ENCODE results near the gene IL22RA2. TPM values are rescaled to one million over a fixed set of nuclear protein-coding genes. Genes with fewer than 3 reads are reported as not detected.

The IL22RA2 gene
- polyA plus RNA-seq, 2 donors = 0.04 to 0.09 TPM

GRCh38 chr6:137160763-137161162 lies 12.7 kb downstream of the IL22RA2 start:
- 53 to 57% methylated on average over 3 of the region's 3 CpGs for WGBS, 2 donors

GRCh38 chr6:137159912-137160311 lies 13.5 kb downstream of the IL22RA2 start:
- H3K27me3 ChIP-seq (ENCODE audit: control insufficient read depth in 1 of 2, insufficient read depth in 2 of 2, low read length in 2 of 2) = no peaks in the 10 kb centered on the region
- H3K4me3 ChIP-seq (ENCODE audit: low read depth in 1 of 2, low read length in 2 of 2) = no peak overlapping the region
- H3K4me1 ChIP-seq (ENCODE audit: control insufficient read depth in 2 of 2, insufficient read depth in 2 of 2, low read length in 1 of 2) = peaks cover 6 to 13% of the 10 kb centered on the region in 2 donors
- H3K36me3 ChIP-seq (ENCODE audit: control insufficient read depth in 2 of 2, insufficient read depth in 2 of 2, low read length in 1 of 2) = no peaks in the 10 kb centered on the region
- H3K9me3 ChIP-seq (ENCODE audit: control insufficient read depth in 2 of 2, insufficient read depth in 1 of 2, low read depth in 1 of 2, low read length in 1 of 2) = no peaks in the 10 kb centered on the region
- no peak overlapping the region for H3K27ac ChIP-seq (ENCODE audit: low read depth in 2 of 2, low read length in 1 of 2)

More at GRCh38 chr6:137160763-137161162, 12.7 kb downstream of the IL22RA2 start:
- Histone ChIP-seq H3K4me1 (ENCODE audit: control insufficient read depth in 2 of 2, insufficient read depth in 2 of 2, low read length in 1 of 2) (peaks cover 6 to 17% of the 10 kb centered on the region in 2 donors), H3K27me3 (ENCODE audit: control insufficient read depth in 1 of 2, insufficient read depth in 2 of 2, low read length in 2 of 2) (no peaks in the 10 kb centered on the region), H3K36me3 (ENCODE audit: control insufficient read depth in 2 of 2, insufficient read depth in 2 of 2, low read length in 1 of 2) (no peaks in the 10 kb centered on the region), H3K27ac (ENCODE audit: low read depth in 2 of 2, low read length in 1 of 2) (no peak overlapping the region), H3K4me3 (ENCODE audit: low read depth in 1 of 2, low read length in 2 of 2) (no peak overlapping the region), H3K9me3 (ENCODE audit: control insufficient read depth in 2 of 2, insufficient read depth in 1 of 2, low read depth in 1 of 2, low read length in 1 of 2) (no peaks in the 10 kb centered on the region)

GRCh38 chr6:137157601-137158000 lies 15.8 kb downstream of the IL22RA2 start:
- WGBS, 2 donors = 29 to 41% methylated on average over 4 of the region's 4 CpGs
- Histone ChIP-seq H3K9me3 (ENCODE audit: control insufficient read depth in 2 of 2, insufficient read depth in 1 of 2, low read depth in 1 of 2, low read length in 1 of 2) (no peaks in the 10 kb centered on the region), H3K27ac (ENCODE audit: low read depth in 2 of 2, low read length in 1 of 2) (peak overlapping the region in 1 of 2 donors; percentile 8), H3K36me3 (ENCODE audit: control insufficient read depth in 2 of 2, insufficient read depth in 2 of 2, low read length in 1 of 2) (no peaks in the 10 kb centered on the region), H3K4me3 (ENCODE audit: low read depth in 1 of 2, low read length in 2 of 2) (no peak overlapping the region), H3K4me1 (ENCODE audit: control insufficient read depth in 2 of 2, insufficient read depth in 2 of 2, low read length in 1 of 2) (peaks cover 0 to 7% of the 10 kb centered on the region in 2 donors), H3K27me3 (ENCODE audit: control insufficient read depth in 1 of 2, insufficient read depth in 2 of 2, low read length in 2 of 2) (no peaks in the 10 kb centered on the region)

- no peaks in the 10 kb centered on the region for H3K27me3 ChIP-seq (ENCODE audit: control insufficient read depth in 1 of 2, insufficient read depth in 2 of 2, low read length in 2 of 2)
- no peak overlapping the region for H3K4me3 ChIP-seq (ENCODE audit: low read depth in 1 of 2, low read length in 2 of 2)
- H3K27ac ChIP-seq (ENCODE audit: low read depth in 2 of 2, low read length in 1 of 2) = no peak overlapping the region
- H3K4me1 ChIP-seq (ENCODE audit: control insufficient read depth in 2 of 2, insufficient read depth in 2 of 2, low read length in 1 of 2) = peaks cover 0 to 2% of the 10 kb centered on the region in 2 donors
- 75 to 85% methylated on average over 1 of the region's 1 CpG for WGBS, 2 donors
- H3K36me3 ChIP-seq (ENCODE audit: control insufficient read depth in 2 of 2, insufficient read depth in 2 of 2, low read length in 1 of 2) = no peaks in the 10 kb centered on the region
- no peaks in the 10 kb centered on the region for H3K9me3 ChIP-seq (ENCODE audit: control insufficient read depth in 2 of 2, insufficient read depth in 1 of 2, low read depth in 1 of 2, low read length in 1 of 2)
Measured at GRCh38 chr6:137156650-137157049, 16.8 kb downstream of the IL22RA2 start.

GRCh38 chr6:137155830-137156229 lies 17.6 kb downstream of the IL22RA2 start:
- Histone ChIP-seq H3K27ac (ENCODE audit: low read depth in 2 of 2, low read length in 1 of 2) (no peak overlapping the region), H3K9me3 (ENCODE audit: control insufficient read depth in 2 of 2, insufficient read depth in 1 of 2, low read depth in 1 of 2, low read length in 1 of 2) (no peaks in the 10 kb centered on the region)

GRCh38 chr6:137150072-137150471 lies 23.4 kb downstream of the IL22RA2 start:
- Histone ChIP-seq H3K27me3 (ENCODE audit: control insufficient read depth in 1 of 2, insufficient read depth in 2 of 2, low read length in 2 of 2) (no peaks in the 10 kb centered on the region), H3K27ac (ENCODE audit: low read depth in 2 of 2, low read length in 1 of 2) (no peak overlapping the region), H3K4me1 (ENCODE audit: control insufficient read depth in 2 of 2, insufficient read depth in 2 of 2, low read length in 1 of 2) (no peaks in the 10 kb centered on the region), H3K9me3 (ENCODE audit: control insufficient read depth in 2 of 2, insufficient read depth in 1 of 2, low read depth in 1 of 2, low read length in 1 of 2) (no peaks in the 10 kb centered on the region), H3K36me3 (ENCODE audit: control insufficient read depth in 2 of 2, insufficient read depth in 2 of 2, low read length in 1 of 2) (no peaks in the 10 kb centered on the region), H3K4me3 (ENCODE audit: low read depth in 1 of 2, low read length in 2 of 2) (no peak overlapping the region)
- 73 to 80% methylated on average over 3 of the region's 3 CpGs for WGBS, 2 donors

More at GRCh38 chr6:137155830-137156229, 17.6 kb downstream of the IL22RA2 start:
- no peaks in the 10 kb centered on the region for H3K36me3 ChIP-seq (ENCODE audit: control insufficient read depth in 2 of 2, insufficient read depth in 2 of 2, low read length in 1 of 2)
- peaks cover 0 to 2% of the 10 kb centered on the region in 2 donors for H3K4me1 ChIP-seq (ENCODE audit: control insufficient read depth in 2 of 2, insufficient read depth in 2 of 2, low read length in 1 of 2)
- 66 to 68% methylated on average over 2 of the region's 2 CpGs for WGBS, 2 donors
- H3K4me3 ChIP-seq (ENCODE audit: low read depth in 1 of 2, low read length in 2 of 2) = no peak overlapping the region
- no peaks in the 10 kb centered on the region for H3K27me3 ChIP-seq (ENCODE audit: control insufficient read depth in 1 of 2, insufficient read depth in 2 of 2, low read length in 2 of 2)

GRCh38 chr6:137149035-137149393 lies 24.4 kb downstream of the IL22RA2 start:
- WGBS, 2 donors = 90 to 95% methylated on average over 1 of the region's 1 CpG
- no peaks in the 10 kb centered on the region for H3K9me3 ChIP-seq (ENCODE audit: control insufficient read depth in 2 of 2, insufficient read depth in 1 of 2, low read depth in 1 of 2, low read length in 1 of 2)
- no peak overlapping the region for H3K27ac ChIP-seq (ENCODE audit: low read depth in 2 of 2, low read length in 1 of 2)
- H3K4me1 ChIP-seq (ENCODE audit: control insufficient read depth in 2 of 2, insufficient read depth in 2 of 2, low read length in 1 of 2) = no peaks in the 10 kb centered on the region
- H3K27me3 ChIP-seq (ENCODE audit: control insufficient read depth in 1 of 2, insufficient read depth in 2 of 2, low read length in 2 of 2) = no peaks in the 10 kb centered on the region
- no peaks in the 10 kb centered on the region for H3K36me3 ChIP-seq (ENCODE audit: control insufficient read depth in 2 of 2, insufficient read depth in 2 of 2, low read length in 1 of 2)
- no peak overlapping the region for H3K4me3 ChIP-seq (ENCODE audit: low read depth in 1 of 2, low read length in 2 of 2)

GRCh38 chr6:137148306-137149034 lies 25.0 kb downstream of the IL22RA2 start:
- Histone ChIP-seq H3K27ac (ENCODE audit: low read depth in 2 of 2, low read length in 1 of 2) (no peak overlapping the region), H3K9me3 (ENCODE audit: control insufficient read depth in 2 of 2, insufficient read depth in 1 of 2, low read depth in 1 of 2, low read length in 1 of 2) (no peaks in the 10 kb centered on the region), H3K4me3 (ENCODE audit: low read depth in 1 of 2, low read length in 2 of 2) (no peak overlapping the region), H3K36me3 (ENCODE audit: control insufficient read depth in 2 of 2, insufficient read depth in 2 of 2, low read length in 1 of 2) (no peaks in the 10 kb centered on the region), H3K27me3 (ENCODE audit: control insufficient read depth in 1 of 2, insufficient read depth in 2 of 2, low read length in 2 of 2) (no peaks in the 10 kb centered on the region), H3K4me1 (ENCODE audit: control insufficient read depth in 2 of 2, insufficient read depth in 2 of 2, low read length in 1 of 2) (no peaks in the 10 kb centered on the region)
- 69 to 71% methylated on average over 2 of the region's 2 CpGs for WGBS, 2 donors

GRCh38 chr6:137147195-137147594 lies 26.2 kb downstream of the IL22RA2 start:
- no peaks in the 10 kb centered on the region for H3K9me3 ChIP-seq (ENCODE audit: control insufficient read depth in 2 of 2, insufficient read depth in 1 of 2, low read depth in 1 of 2, low read length in 1 of 2)
- H3K4me1 ChIP-seq (ENCODE audit: control insufficient read depth in 2 of 2, insufficient read depth in 2 of 2, low read length in 1 of 2) = no peaks in the 10 kb centered on the region
- H3K27me3 ChIP-seq (ENCODE audit: control insufficient read depth in 1 of 2, insufficient read depth in 2 of 2, low read length in 2 of 2) = no peaks in the 10 kb centered on the region
- H3K36me3 ChIP-seq (ENCODE audit: control insufficient read depth in 2 of 2, insufficient read depth in 2 of 2, low read length in 1 of 2) = no peaks in the 10 kb centered on the region
- H3K4me3 ChIP-seq (ENCODE audit: low read depth in 1 of 2, low read length in 2 of 2) = no peak overlapping the region
- H3K27ac ChIP-seq (ENCODE audit: low read depth in 2 of 2, low read length in 1 of 2) = no peak overlapping the region
- 94 to 95% methylated on average over 4 of the region's 4 CpGs for WGBS, 2 donors

GRCh38 chr6:137146206-137146605 lies 27.2 kb downstream of the IL22RA2 start:
- WGBS, 2 donors = 96 to 98% methylated on average over 4 of the region's 4 CpGs

More at GRCh38 chr6:137146206-137146605, 27.2 kb downstream of the IL22RA2 start:
- Histone ChIP-seq H3K9me3 (ENCODE audit: control insufficient read depth in 2 of 2, insufficient read depth in 1 of 2, low read depth in 1 of 2, low read length in 1 of 2) (no peaks in the 10 kb centered on the region), H3K36me3 (ENCODE audit: control insufficient read depth in 2 of 2, insufficient read depth in 2 of 2, low read length in 1 of 2) (no peaks in the 10 kb centered on the region), H3K27me3 (ENCODE audit: control insufficient read depth in 1 of 2, insufficient read depth in 2 of 2, low read length in 2 of 2) (no peaks in the 10 kb centered on the region), H3K4me3 (ENCODE audit: low read depth in 1 of 2, low read length in 2 of 2) (no peak overlapping the region), H3K27ac (ENCODE audit: low read depth in 2 of 2, low read length in 1 of 2) (no peak overlapping the region), H3K4me1 (ENCODE audit: control insufficient read depth in 2 of 2, insufficient read depth in 2 of 2, low read length in 1 of 2) (no peaks in the 10 kb centered on the region)
